ENCODE results near the gene ADAP1.
A peak's percentile ranks its signal among the peaks of the same experiment; 100 is the strongest.

ADAP1 gene

GRCh38 chr7:922334-923107, 32.0 kb downstream of the ADAP1 start:
- peak; percentile 44 for DNase-seq (ENCODE audit: low read depth)

DNA sequence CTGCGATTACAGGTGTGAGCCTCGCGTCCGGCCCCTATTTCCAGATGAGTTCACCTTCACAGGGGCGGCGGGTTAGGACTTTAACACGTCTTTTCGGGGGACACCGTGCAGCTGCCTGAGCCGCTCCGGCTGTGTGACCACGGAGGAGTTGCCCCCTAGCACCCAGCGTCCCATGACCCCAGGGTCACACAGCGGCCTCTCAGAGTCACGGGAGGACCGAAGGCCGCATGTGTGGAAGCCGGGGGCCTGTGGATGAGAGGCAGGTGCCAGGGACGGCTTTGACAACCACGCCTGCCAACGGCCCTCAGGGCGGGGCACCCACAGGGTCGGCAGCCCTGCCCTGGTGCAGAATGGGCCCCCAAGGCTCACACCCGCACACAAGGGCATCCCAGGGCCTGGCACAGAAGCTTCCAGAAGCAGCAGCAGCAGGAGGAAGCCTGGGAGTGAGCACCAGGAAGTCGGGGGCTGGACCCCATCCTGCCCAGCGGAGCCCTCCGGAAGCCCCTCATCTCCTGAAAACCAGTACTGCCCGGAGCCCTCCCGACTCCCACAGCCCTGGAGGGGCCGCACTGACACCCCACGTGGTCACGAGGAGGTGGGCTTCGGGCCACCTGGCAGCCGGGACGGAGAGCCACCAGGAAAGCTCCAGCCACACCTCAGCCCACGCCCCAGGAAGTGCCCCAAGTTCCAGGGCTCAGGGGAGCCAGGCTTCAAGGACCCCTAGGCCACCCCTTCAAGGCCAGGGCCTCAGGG, 32.7 kb downstream of the ADAP1 start:
- no peak for DNase-seq (ENCODE audit: low read depth)

GRCh38 chr7:921071-921461, 33.4 kb downstream of the ADAP1 start:
- no peak for DNase-seq (ENCODE audit: low read depth)

DNA sequence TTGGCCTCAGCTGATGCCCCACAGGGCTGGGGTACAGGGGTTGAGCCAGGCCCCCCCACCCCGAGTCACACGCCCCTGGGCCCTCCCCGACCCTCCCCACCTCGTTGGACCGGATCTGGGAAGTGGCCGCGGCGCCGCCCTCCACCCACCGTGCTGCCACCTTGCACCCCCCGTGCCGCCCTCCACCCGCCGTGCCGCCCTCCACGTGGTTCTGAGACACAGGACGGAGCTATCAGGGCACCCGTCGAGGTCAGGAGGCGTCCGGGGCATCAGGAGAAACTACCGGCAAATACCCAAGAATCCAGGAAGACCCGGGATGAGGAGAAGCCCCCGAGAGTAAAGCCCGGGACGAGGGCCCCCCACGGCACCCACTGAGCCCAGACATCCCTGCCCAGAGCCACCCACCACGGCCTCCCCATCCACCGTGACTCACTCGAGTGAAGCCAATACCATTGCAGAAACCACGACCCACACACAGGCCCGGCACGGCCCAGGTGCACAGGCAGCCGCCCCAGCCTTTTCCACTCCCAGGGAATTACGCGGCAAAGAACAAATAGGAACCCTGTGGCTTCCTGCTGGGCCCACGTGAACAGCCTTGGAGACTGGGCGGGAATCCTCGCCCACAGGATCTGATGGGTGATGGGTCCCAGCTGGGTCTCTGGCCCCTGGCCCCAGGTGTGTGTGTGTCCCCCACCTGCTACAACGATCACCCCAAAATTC, 34.0 kb downstream of the ADAP1 start:
- DNase-seq (ENCODE audit: low read depth) = no peak

GRCh38 chr7:919924-920341, 34.5 kb downstream of the ADAP1 start:
- DNase-seq (ENCODE audit: low read depth) = no peak

GRCh38 chr7:919114-919442, 35.4 kb downstream of the ADAP1 start:
- no peak for DNase-seq (ENCODE audit: low read depth)

GRCh38 chr7:918441-919113, 35.9 kb downstream of the ADAP1 start:
- DNase-seq (ENCODE audit: low read depth) = no peak

DNA sequence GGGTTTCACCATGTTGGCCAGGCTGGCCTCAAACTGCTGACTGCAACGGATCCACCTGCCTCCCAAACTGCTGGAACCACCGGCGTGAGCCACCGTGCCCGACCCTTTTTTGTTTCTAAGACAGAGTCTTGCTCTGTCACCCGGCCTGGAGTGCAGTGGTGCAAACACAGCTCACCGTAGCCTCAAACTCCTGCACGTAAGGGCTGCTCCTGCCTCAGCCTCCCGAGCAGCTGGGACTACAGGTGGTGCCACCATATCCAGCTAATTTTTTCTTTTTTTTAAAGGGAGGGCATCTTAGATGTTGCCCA, 36.4 kb downstream of the ADAP1 start:
- no peak for DNase-seq (ENCODE audit: low read depth)

- DNase-seq (ENCODE audit: low read depth) = no peak
Measured at GRCh38 chr7:917255-918117, 37.0 kb downstream of the ADAP1 start.

GRCh38 chr7:916291-916941, 38.1 kb downstream of the ADAP1 start:
- no peak for DNase-seq (ENCODE audit: low read depth)

DNA sequence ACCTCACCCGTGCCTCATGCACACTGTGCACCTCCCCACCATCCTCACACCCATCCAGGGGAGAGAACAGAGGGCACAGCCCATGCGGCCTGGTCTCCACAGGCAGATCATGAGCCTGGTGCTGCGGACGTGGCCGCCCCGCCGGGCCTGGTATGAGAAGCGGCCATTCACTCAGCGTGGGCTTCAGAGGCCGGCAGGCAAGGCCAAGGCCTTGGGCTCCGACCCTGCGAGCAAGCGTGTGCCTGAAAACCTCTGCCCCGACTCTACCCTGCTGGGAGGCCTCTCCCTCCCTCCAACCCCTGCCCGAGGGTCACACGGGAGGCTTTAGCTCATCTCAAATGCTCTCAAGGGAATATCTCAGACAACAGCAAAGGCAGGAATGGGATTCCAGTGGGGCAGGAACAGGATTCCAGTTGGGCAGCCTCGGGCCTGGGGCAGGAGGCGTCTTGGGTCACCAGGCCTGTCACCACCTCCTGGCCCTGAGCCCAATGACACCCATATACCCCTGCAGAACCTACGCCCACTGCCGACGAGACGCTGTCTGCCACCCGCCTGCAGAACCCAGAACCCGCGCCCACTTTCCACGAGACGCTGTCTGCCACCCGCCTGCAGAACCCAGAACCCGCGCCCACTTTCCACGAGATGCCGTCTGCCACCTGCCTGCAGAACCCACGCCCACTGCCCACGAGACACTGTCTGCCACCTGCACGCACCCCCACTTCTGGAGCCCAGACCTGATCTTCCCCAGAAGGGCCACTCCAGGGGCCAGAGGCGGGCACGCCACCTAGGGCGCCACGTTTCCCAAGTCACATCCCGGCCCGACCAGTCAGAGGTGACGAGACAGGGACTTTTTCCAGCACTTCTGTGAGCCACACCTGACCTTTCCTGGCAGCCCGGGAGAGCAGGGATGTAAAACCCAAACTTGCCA, 38.9 kb downstream of the ADAP1 start:
- no peak for DNase-seq (ENCODE audit: low read depth)

GRCh38 chr7:914521-915194, 39.8 kb downstream of the ADAP1 start:
- no peak for DNase-seq (ENCODE audit: low read depth)

- DNase-seq (ENCODE audit: low read depth) = no peak
Measured at GRCh38 chr7:913736-914520, 40.6 kb downstream of the ADAP1 start.

- no peak for DNase-seq (ENCODE audit: low read depth)
Measured at GRCh38 chr7:911791-912480, 42.5 kb downstream of the ADAP1 start.

GRCh38 chr7:910931-911431, 43.5 kb downstream of the ADAP1 start:
- DNase-seq (ENCODE audit: low read depth) = no peak

GRCh38 chr7:910441-910861, 44.0 kb downstream of the ADAP1 start:
- no peak for DNase-seq (ENCODE audit: low read depth)
